KMS-11 (cell line): ENCODE measurements around the gene FYN.

Experiments
- H2AFZ ChIP-seq: fragments of 200-600 bp; sonication (generic); 2 replicates; pipeline ENCODE4 v1.6.1; 2016; ENCODE audit warnings: antibody characterized with exemption, mixed run types, low read depth
- H3K27ac ChIP-seq: fragments of 200-600 bp; sonication (generic); 2 replicates; pipeline ENCODE4 v1.6.1; 2016; ENCODE audit warnings: mild to moderate bottlenecking, mixed run types
- H3K27me3 ChIP-seq: fragments of 200-600 bp; sonication (generic); 2 replicates; pipeline ENCODE4 v1.6.1; 2017; ENCODE audit warnings: mild to moderate bottlenecking, low read depth, mixed run types, moderate library complexity; ENCODE audit not compliant: insufficient read depth
- H3K36me3 ChIP-seq: fragments of 200-600 bp; sonication (generic); 2 replicates; pipeline ENCODE4 v1.6.1; 2017; ENCODE audit warnings: mild to moderate bottlenecking, mixed run types; ENCODE audit not compliant: insufficient read depth
- H3K4me1 ChIP-seq: fragments of 200-600 bp; sonication (generic); 2 replicates; pipeline ENCODE4 v1.6.1; 2016; ENCODE audit warnings: mild to moderate bottlenecking, low read depth, mixed run types; ENCODE audit not compliant: poor library complexity, severe bottlenecking
- H3K4me2 ChIP-seq: fragments of 200-600 bp; sonication (generic); 2 replicates; pipeline ENCODE4 v1.7.0; 2016; ENCODE audit warnings: mild to moderate bottlenecking, mixed run types
- H3K4me3 ChIP-seq: fragments of 200-600 bp; sonication (generic); IDR thresholded peaks from 2 replicates; pipeline ENCODE4 v1.6.1; 2017; ENCODE audit warnings: low read depth, low read length, mixed read lengths; ENCODE audit not compliant: insufficient read depth
- H3K79me2 ChIP-seq: fragments of 200-600 bp; sonication (generic); 2 replicates; pipeline ENCODE4 v1.6.1; 2016; ENCODE audit warnings: low read depth, mixed run types; ENCODE audit not compliant: insufficient read depth
- H3K9ac ChIP-seq: fragments of 200-600 bp; sonication (generic); 2 replicates; pipeline ENCODE4 v1.6.1; 2016; ENCODE audit warnings: mild to moderate bottlenecking, mixed run types
- H4K20me1 ChIP-seq: fragments of 200-600 bp; sonication (generic); 2 replicates; pipeline ENCODE4 v1.6.1; 2016; ENCODE audit warnings: mild to moderate bottlenecking, mixed run types; ENCODE audit not compliant: insufficient read depth
- CTCF ChIP-seq: fragments of 200-600 bp; sonication (generic); conservative IDR thresholded peaks from 2 replicates; pipeline ENCODE4 v1.6.1; 2017; ENCODE audit warnings: low read depth, mild to moderate bottlenecking, antibody characterized with exemption, low read length, moderate library complexity, mixed read lengths

Gene FYN

DNA sequence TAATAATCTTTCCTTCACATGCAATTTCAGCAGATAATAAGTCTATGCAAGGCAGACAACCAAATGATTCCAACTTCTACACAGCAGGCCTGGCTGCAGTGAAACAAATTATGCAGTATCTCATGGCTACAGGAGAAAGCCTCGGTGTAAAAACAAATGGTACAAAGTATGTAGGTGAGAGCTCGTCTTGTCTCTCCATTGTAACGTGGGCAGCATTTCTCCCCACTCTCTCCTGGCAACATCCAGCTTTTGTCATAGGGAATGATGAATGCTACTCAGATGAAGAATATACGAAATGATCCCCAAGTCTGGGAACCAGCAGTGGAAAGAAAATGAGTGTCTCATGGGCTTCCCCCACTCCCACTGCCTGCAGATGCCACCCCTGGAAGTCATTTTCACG lies 32.4 kb downstream of the FYN start:
- Histone ChIP-seq H4K20me1 (no peaks in the 10 kb centered on the region), H3K4me1 (peaks cover 86% of the 10 kb centered on the region), H3K4me3 (no peak overlapping the region), H3K79me2 (peaks cover 1% of the 10 kb centered on the region; the same call in 1 of the 2 replicates), H3K9ac (no peak overlapping the region), H3K36me3 (no peaks in the 10 kb centered on the region), H3K27ac (no peak overlapping the region; the same call in 1 of the 2 replicates), H3K27me3 (no peaks in the 10 kb centered on the region), H2AFZ (no peak overlapping the region), H3K4me2 (peak overlapping the region; percentile 81; the same call in 1 of the 2 replicates)
- TF ChIP-seq CTCF: no peak

GRCh38 chr6:111838749-111839484 lies 34.3 kb downstream of the FYN start:
- peak overlapping the region; percentile 22; the same call in 1 of the 2 replicates for H3K27ac ChIP-seq
- no peak overlapping the region for H3K4me3 ChIP-seq
- H3K79me2 ChIP-seq: no peaks in the 10 kb centered on the region; the same call in 1 of the 2 replicates
- no peaks in the 10 kb centered on the region for H4K20me1 ChIP-seq
- peak overlapping the region; percentile 45 for H3K4me2 ChIP-seq
- H3K36me3 ChIP-seq: no peaks in the 10 kb centered on the region
- no peak overlapping the region for H3K9ac ChIP-seq
- H3K4me1 ChIP-seq: peaks cover 86% of the 10 kb centered on the region
- H3K27me3 ChIP-seq: no peaks in the 10 kb centered on the region
- no peak overlapping the region for H2AFZ ChIP-seq
- no peak for TF ChIP-seq CTCF

DNA sequence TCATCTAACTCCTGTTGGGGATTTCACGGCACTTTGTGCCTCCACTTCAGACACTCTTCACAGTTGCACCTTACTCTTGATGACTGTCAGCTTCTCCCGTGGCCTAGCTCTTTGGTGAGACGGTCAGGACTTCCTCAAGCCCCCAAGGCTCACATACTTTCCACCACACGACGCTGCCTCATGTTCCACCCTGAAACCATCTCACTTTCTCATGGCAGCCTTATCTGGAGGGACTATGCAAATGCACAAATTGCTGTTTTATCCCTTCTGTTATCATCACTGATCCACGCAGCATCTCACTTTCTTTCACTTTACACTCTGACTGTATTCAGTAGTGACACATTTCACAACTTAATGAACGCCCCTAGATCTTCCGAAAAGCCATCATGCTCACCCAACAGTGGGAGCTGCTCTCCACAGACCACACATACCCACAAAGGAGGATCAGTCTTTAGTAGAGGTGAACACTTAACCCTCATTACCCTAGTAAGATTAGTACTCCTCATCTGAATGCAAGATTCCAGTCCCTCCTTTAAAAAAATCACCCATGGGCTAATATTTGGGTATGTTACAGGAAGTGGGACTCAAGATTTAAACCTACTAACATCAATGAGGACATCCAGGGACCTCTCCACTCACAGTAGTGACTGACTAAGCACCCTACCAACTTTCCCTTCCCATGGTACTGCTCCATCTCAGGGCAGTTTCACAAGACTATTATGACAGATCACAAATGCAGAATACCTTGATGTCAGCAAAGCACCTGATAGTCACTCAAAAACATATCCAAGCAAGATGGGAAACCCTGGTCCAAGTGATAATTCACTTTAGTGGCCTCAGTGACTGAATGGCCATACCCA lies 35.4 kb downstream of the FYN start:
- no peaks in the 10 kb centered on the region; the same call in 1 of the 2 replicates for H3K79me2 ChIP-seq

DNA sequence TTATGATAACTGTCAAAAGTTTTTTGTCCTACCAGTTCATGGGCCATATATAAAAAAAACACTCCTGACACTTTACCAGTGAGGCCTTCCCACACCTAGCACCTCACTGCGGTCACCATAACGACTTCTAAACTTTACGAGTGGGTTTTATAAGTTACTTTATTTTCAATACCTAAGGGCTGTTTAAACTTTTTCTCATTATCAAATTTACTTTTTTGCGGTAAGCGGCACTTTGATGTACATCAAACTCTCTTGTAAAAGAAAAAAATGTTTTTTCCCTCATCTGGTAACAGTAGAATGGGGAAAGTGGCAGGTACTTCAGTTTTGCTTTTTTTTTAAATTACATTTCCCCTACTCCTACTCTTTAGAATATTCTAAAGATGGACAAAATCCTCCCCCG lies 36.2 kb downstream of the FYN start:
- Histone ChIP-seq H3K27me3 (no peaks in the 10 kb centered on the region), H3K36me3 (no peaks in the 10 kb centered on the region), H4K20me1 (no peaks in the 10 kb centered on the region), H3K4me1 (peaks cover 87% of the 10 kb centered on the region), H3K4me2 (no peak overlapping the region), H3K4me3 (no peak overlapping the region), H3K27ac (no peak overlapping the region), H2AFZ (no peak overlapping the region), H3K9ac (no peak overlapping the region), H3K79me2 (no peaks in the 10 kb centered on the region; the same call in 1 of the 2 replicates)
- TF ChIP-seq CTCF: no peak

More for the DNA sequence above, 35.4 kb downstream of the FYN start:
- no peak overlapping the region for H3K9ac ChIP-seq
- H3K4me3 ChIP-seq: no peak overlapping the region
- peaks cover 87% of the 10 kb centered on the region for H3K4me1 ChIP-seq
- no peaks in the 10 kb centered on the region for H3K36me3 ChIP-seq
- H4K20me1 ChIP-seq: no peaks in the 10 kb centered on the region
- no peak for TF ChIP-seq CTCF
- H3K27ac ChIP-seq: no peak overlapping the region; the same call in 1 of the 2 replicates
- no peaks in the 10 kb centered on the region for H3K27me3 ChIP-seq
- H3K4me2 ChIP-seq: peak overlapping the region; percentile 45
- H2AFZ ChIP-seq: no peak overlapping the region
